Omental fat pad (tissue), 4 donors: ENCODE data around the gene RHOG. TPM values are rescaled to one million over a fixed set of nuclear protein-coding genes. Genes with fewer than 3 reads are reported as not detected.

Experiments used
- ATAC-seq: fragments of 150-250 bp; one replicate; pipeline ENCODE4 v1.9.1; 2016; ENCODE audit warnings: mild to moderate bottlenecking, moderate library complexity; ENCODE audit not compliant: low FRiP score
- DNase-seq: peaks from one replicate; pipeline ENCODE4 v3.0.0-alpha.2; 2019; ENCODE audit warnings: low spot score
- total RNA-seq, 4 donors: library from RNA; depleted of rRNA; stranded (reverse); fragments of >200 nt; gene quantifications; one replicate each; pipeline ENCODE4 v1.1.0, GENCODE V29; 2016
- TF ChIP-seq, protein P1 (sequence below), 3 donors: fragments of 450-650 bp; IDR thresholded peaks; one replicate each; pipeline ENCODE4 v1.5.1; 2016 to 2017; ENCODE audit warnings: antibody characterized with exemption in 3 of 3, mild to moderate bottlenecking in 3 of 3, moderate library complexity in 2 of 3

The RHOG gene
- 10 to 100 TPM; 53.2 to 90.3 (median 67.8) TPM for total RNA-seq

DNA sequence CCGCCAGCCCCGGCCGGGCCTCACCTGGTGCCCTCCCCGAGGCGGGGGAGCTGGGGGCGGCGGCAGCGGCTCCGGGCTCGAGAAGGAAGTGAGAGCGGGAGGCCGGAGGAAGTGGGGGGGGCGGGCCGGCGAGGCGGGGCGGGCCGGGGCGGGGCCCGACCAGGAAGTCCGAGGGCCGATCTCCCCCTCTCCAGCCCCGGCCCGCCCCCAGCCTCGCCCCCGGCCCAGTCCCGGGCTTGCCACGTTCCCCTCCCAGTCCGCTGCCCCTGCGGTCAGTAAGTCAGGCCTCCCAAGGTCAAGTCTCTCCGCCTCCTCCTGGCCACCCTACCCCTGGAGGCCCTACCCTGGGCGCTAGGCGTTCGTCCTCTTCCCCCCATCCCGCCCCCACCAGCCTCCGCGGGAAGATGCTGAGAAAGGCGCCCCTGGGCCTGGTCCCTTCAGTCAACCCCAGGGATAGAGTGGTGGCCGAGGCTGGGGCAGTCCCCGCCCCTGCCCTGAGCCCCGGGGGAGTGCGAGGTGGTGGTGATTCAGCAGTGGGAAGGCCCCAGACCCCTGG is at the start of gene RHOG:
Gene RHOG, minus strand, starts transcription at position 90 of the 556 bp plus-strand sequence. CDS start 12,821 bp downstream, outside the sequence.
- peak; percentile 85 for ATAC-seq
- TF ChIP-seq, protein P1, sequence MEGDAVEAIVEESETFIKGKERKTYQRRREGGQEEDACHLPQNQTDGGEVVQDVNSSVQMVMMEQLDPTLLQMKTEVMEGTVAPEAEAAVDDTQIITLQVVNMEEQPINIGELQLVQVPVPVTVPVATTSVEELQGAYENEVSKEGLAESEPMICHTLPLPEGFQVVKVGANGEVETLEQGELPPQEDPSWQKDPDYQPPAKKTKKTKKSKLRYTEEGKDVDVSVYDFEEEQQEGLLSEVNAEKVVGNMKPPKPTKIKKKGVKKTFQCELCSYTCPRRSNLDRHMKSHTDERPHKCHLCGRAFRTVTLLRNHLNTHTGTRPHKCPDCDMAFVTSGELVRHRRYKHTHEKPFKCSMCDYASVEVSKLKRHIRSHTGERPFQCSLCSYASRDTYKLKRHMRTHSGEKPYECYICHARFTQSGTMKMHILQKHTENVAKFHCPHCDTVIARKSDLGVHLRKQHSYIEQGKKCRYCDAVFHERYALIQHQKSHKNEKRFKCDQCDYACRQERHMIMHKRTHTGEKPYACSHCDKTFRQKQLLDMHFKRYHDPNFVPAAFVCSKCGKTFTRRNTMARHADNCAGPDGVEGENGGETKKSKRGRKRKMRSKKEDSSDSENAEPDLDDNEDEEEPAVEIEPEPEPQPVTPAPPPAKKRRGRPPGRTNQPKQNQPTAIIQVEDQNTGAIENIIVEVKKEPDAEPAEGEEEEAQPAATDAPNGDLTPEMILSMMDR (IDR thresholded peaks at IDR 0.05) = no peak
- DNase-seq = no peak

DNA sequence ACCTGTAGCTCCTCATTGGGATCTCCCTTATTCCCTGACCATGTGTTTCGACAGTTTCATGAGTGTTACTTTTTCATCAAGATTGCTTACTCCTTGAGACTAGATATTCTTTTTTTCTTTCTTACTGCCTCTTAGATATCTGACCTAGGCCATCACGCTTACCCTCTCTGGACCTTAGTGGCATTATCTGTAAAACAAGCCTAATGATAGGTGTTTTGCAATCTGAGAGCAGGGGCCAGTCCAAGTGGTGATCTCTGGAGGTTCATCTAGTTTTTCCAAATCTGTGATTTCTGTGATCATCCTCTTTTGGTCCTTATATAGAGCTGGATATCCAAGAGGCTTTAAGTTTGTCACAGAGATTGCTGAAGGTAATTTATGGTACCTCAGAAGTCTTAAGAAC is 49.3 kb upstream of the RHOG start:
- ATAC-seq = no peak
- no peak for DNase-seq
- TF ChIP-seq, protein P1 (IDR thresholded peaks at IDR 0.05) = no peak

DNA sequence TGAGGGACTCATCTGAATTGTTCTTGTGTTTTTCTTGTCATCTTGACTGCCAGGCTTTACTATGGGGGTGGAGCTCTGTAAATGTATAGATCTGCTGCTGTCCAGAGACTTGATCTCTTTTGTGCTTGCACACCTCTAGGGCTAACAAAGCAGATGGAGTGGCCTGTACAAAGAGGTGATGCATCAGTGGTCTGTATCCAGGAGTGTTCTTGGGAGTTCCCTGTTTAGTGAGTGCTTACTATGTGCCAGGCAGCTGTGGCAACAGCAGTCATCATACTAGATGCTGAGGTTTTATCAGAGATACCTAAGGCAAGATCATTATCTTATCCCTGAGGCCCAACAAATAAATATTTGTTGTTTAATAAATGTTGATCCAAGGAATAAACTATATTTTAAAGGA is 48.1 kb upstream of the RHOG start:
- ATAC-seq (peak; percentile 37), DNase-seq (no peak)
- TF ChIP-seq, protein P1 (IDR thresholded peaks at IDR 0.05) = no peak

DNA sequence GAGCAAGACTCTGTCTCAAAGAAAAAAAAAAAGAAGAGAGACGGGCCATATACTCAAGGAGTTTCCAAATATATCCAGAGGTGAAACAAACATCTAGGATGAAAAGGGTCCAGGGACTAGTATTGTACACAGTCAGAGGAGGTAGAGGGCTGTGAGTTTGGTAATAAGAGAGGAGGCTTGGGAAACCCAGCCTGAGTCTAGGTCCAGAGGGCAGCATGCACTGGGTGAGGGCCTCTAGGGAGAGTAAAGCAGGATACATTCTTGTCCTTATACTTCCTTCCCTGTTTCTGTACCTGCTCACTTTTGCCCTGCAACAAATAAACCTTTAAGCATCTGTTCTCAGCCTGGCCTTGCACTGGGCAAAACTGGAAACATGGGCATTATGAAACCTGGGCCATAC is 46.2 kb upstream of the RHOG start:
- no peak for ATAC-seq
- TF ChIP-seq, protein P1 (IDR thresholded peaks at IDR 0.05) = no peak
- no peak for DNase-seq

DNA sequence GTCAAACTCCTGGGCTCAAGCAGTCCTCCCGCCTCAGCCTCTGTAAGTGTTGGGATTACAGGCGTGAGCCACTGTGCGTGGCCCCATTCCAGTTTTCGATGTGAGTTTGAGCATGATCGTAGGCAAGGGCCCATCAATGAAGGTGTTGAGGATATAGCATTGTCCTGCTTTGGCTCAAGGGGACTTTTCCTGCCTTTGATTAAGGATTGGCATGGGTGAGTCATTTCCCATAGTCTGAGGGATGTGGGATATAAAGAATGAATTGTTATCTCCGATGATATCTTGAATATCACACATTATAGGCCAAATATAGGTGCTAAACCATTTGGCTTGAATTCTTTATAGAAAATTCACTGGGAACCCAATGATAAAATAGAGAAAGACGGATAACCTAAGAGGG is 45.1 kb upstream of the RHOG start:
- ATAC-seq (no peak), DNase-seq (no peak)
- TF ChIP-seq, protein P1 (IDR thresholded peaks at IDR 0.05) = no peak

DNA sequence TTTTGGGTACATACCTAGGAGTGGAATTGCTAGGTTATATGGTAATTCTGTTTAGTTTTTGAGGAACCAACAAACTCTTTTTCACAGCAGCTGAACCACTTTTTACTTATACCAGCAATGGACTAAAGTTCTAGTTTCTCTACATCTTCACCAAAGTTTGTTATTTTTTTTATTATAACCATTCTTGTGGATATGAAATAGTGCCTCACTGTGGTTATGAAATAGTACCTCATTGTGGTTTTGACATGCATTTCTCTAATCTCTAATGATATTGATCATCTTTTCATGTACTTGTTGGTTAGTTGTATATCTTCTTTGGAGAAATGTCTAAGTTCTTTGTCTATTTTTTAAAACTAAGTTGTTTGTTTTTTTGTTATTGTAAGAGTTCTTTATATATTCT is 41.9 kb upstream of the RHOG start:
- DNase-seq = no peak
- TF ChIP-seq, protein P1 (IDR thresholded peaks at IDR 0.05) = no peak
- no peak for ATAC-seq

DNA sequence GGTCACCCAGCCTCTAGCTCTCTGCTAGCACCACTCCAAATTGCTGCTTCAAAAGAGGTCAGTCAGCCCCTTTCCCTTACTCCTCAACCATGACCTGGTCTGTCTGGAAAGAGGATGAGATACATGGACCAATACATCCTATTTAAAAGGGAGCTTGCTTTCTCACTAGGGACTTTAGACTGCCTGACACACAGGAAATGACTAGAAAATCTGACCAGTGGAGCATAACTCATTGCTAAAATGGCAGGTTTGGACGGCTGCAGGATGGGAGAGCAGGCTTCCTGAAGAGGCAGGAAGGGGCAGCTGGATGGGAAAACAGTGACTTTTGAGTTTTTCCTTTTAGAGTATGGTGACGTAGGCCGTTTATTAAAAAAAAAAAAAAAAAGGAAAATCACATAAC is 40.0 kb upstream of the RHOG start:
- no peak for DNase-seq
- TF ChIP-seq, protein P1 (IDR thresholded peaks at IDR 0.05) = no peak
- no peak for ATAC-seq
